NCI-H1092 treated with DMSO at 0.1 percent for 48 hours (cell line): ENCODE measurements around the gene MCRS1.
"Not testable (repeated sequence)": the region's sequence is repeated elsewhere in the genome, so short reads cannot be mapped to it uniquely, and the experiment has no call there.

Experiments
- DNase-seq: peaks from one replicate; lab custom pipeline; 2025; lab: John Stamatoyannopoulos, UW

MCRS1 gene

GRCh38 chr12:49540229-49541139 is 27.5 kb downstream of the MCRS1 start:
- no peak for DNase-seq

GRCh38 chr12:49539406-49540228 is 28.3 kb downstream of the MCRS1 start:
- no peak for DNase-seq

- DNase-seq, result peak; percentile 61
Measured at GRCh38 chr12:49538510-49539403, 29.2 kb downstream of the MCRS1 start, which contains the start of gene KCNH3. Gene KCNH3, plus strand, starts transcription at chr12:49539030. Its CDS starts 387 bp downstream, at chr12:49539417.

- DNase-seq, result no peak
Measured at GRCh38 chr12:49537752-49538509, 30.0 kb downstream of the MCRS1 start.

GRCh38 chr12:49537231-49537751 is 30.7 kb downstream of the MCRS1 start:
- peak; percentile 25 for DNase-seq

GRCh38 chr12:49536526-49537071 is 31.3 kb downstream of the MCRS1 start:
- no peak for DNase-seq

- DNase-seq, result no peak
Measured at GRCh38 chr12:49535921-49536525, 31.9 kb downstream of the MCRS1 start.

- DNase-seq, result no peak
Measured at GRCh38 chr12:49534731-49535278, 33.1 kb downstream of the MCRS1 start.

- not testable (repeated sequence) for DNase-seq
Measured at GRCh38 chr12:49534122-49534521, 33.8 kb downstream of the MCRS1 start.

GRCh38 chr12:49533331-49533730 is 34.6 kb downstream of the MCRS1 start:
- DNase-seq, result no peak

GRCh38 chr12:49531745-49532144 is 36.2 kb downstream of the MCRS1 start:
- DNase-seq, result no peak

GRCh38 chr12:49529414-49529813 is 38.5 kb downstream of the MCRS1 start:
- no peak for DNase-seq

- DNase-seq, result no peak
Measured at GRCh38 chr12:49527361-49528130, 40.4 kb downstream of the MCRS1 start.

GRCh38 chr12:49525942-49526341 is 42.0 kb downstream of the MCRS1 start:
- no peak for DNase-seq

- DNase-seq, result no peak
Measured at GRCh38 chr12:49524660-49525324, 43.1 kb downstream of the MCRS1 start.

GRCh38 chr12:49521389-49521788 is 46.6 kb downstream of the MCRS1 start:
- DNase-seq, result no peak

- DNase-seq, result no peak
Measured at GRCh38 chr12:49519574-49519936, 48.4 kb downstream of the MCRS1 start.

- no peak for DNase-seq
Measured at GRCh38 chr12:49518914-49519573, 48.9 kb downstream of the MCRS1 start.
